HCT116 (cell line): ENCODE results near the gene GLMP. TPM values are rescaled to one million over a fixed set of nuclear protein-coding genes. Genes with fewer than 3 reads are reported as not detected.

Experiments used
- ATAC-seq: fragments of 200-7000 bp; cut with Tn5 transposase; 2 replicates; pipeline ENCODE4 v1.9.1; 2020; ENCODE audit warnings: mild to moderate bottlenecking, moderate library complexity
- BruUV-seq: library from RNA; stranded (reverse); fragments of 400-500 nt; replicated peaks from 2 replicates; lab custom pipeline; 2021; lab: Mats Ljungman, UMichigan
- CTCF ChIA-PET: fragments of 300-600 bp; sonication (Branson Sonifier 250); formaldehyde crosslinking; loops from one replicate; lab custom pipeline; 2021; ENCODE audit warnings: antibody characterized with exemption; lab: Charles Lee
- POLR2A ChIA-PET: fragments of 300-600, 350-600 bp; sonication (Branson Sonifier 250); formaldehyde crosslinking; loops from one replicate; lab custom pipeline; 2021; ENCODE audit warnings: antibody characterized with exemption; lab: Charles Lee
- RAD21 ChIA-PET, 2 experiments: fragments of 300-600 bp; sonication (Branson Sonifier 250); formaldehyde crosslinking; loops; one replicate each; lab custom pipeline; 2023; ENCODE audit warnings: low total read pairs in 2 of 2; ENCODE audit not compliant: uncharacterized antibody in 2 of 2, unreplicated experiment in 2 of 2, low non-redundant PET in 1 of 2; lab: Charles Lee
- DNase-seq: peaks from one replicate; pipeline ENCODE4 v3.0.0-alpha.2; 2010; ENCODE audit warnings: low read depth, low spot score
- H2AFZ ChIP-seq: fragments of 200-600 bp; shearing (Covaris generic), sonication (generic); 2 replicates; pipeline ENCODE4 v1.6.1; 2017; ENCODE audit warnings: low read depth, mixed run types, mixed read lengths, antibody characterized with exemption, low read length; ENCODE audit not compliant: poor library complexity, severe bottlenecking
- H3K27ac ChIP-seq: 2 replicates; pipeline ENCODE4 v1.5.1; 2012; ENCODE audit warnings: low read depth, low read length
- H3K27me3 ChIP-seq: fragments of 200-600 bp; sonication (generic); 2 replicates; pipeline ENCODE4 v1.6.1; 2016; ENCODE audit warnings: mixed run types, low read length, mixed read lengths; ENCODE audit not compliant: insufficient read depth
- H3K36me3 ChIP-seq, 2 experiments: fragments of 200-500 bp in 1 of 2; fragments of 200-600 bp in 1 of 2; sonication (Bioruptor generic) in 1 of 2; sonication (generic) in 1 of 2; 2 replicates each; pipeline versions ENCODE4 v1.5.1 to v1.6.1; 2014 to 2016; ENCODE audit warnings: low read length in 2 of 2, inconsistent platforms in 1 of 2, mixed read lengths in 1 of 2, mixed run types in 1 of 2; ENCODE audit not compliant: insufficient read depth in 2 of 2, control insufficient read depth in 1 of 2
- H3K4me1 ChIP-seq, 2 experiments: fragments of 200-600 bp in 1 of 2; sonication (generic) in 1 of 2; 2 replicates each; pipeline versions ENCODE4 v1.5.1 to v1.6.1; 2012 to 2017; ENCODE audit warnings: low read length in 2 of 2, inconsistent platforms in 1 of 2, mild to moderate bottlenecking in 1 of 2, mixed read lengths in 1 of 2, mixed run types in 1 of 2, moderate library complexity in 1 of 2; ENCODE audit not compliant: insufficient read depth in 2 of 2, control insufficient read depth in 1 of 2
- H3K4me2 ChIP-seq: fragments of 200-600 bp; sonication (generic); 2 replicates; pipeline ENCODE4 v1.6.1; 2017; ENCODE audit warnings: mixed run types, low read length, mixed read lengths
- H3K4me3 ChIP-seq, 2 experiments: fragments of 200-600 bp in 1 of 2; sonication (generic) in 1 of 2; replicated peaks in 1 of 2; 2 replicates each; pipeline ENCODE4 v1.5.1; 2011 to 2016; ENCODE audit warnings: low read length in 2 of 2, control low read depth in 1 of 2, low read depth in 1 of 2, mild to moderate bottlenecking in 1 of 2, mixed read lengths in 1 of 2, mixed run types in 1 of 2
- H3K79me2 ChIP-seq: fragments of 200-600 bp; sonication (generic); 2 replicates; pipeline ENCODE4 v1.6.1; 2017; ENCODE audit warnings: mild to moderate bottlenecking, mixed run types, low read length, moderate library complexity, mixed read lengths; ENCODE audit not compliant: insufficient read depth
- H3K9ac ChIP-seq: fragments of 200-600 bp; sonication (generic); 2 replicates; pipeline ENCODE4 v1.6.1; 2016; ENCODE audit warnings: low read length, mixed read lengths
- H3K9me2 ChIP-seq: fragments of 200-600 bp; sonication (generic), shearing (Covaris generic); 2 replicates; pipeline ENCODE4 v1.6.1; 2017; ENCODE audit warnings: mixed run types, mild to moderate bottlenecking, moderate library complexity; ENCODE audit not compliant: insufficient read depth
- H3K9me3 ChIP-seq, 2 experiments: fragments of 200-500 bp in 1 of 2; fragments of 200-600 bp in 1 of 2; sonication (Bioruptor generic) in 1 of 2; sonication (generic) in 1 of 2; 2 replicates each; pipeline ENCODE4 v1.6.1; 2014 to 2017; ENCODE audit warnings: low read length in 2 of 2, mixed read lengths in 2 of 2, inconsistent platforms in 1 of 2, low read depth in 1 of 2, mild to moderate bottlenecking in 1 of 2, mixed run types in 1 of 2, moderate library complexity in 1 of 2; ENCODE audit not compliant: control insufficient read depth in 1 of 2, insufficient read depth in 1 of 2
- H4K20me1 ChIP-seq: fragments of 200-600 bp; sonication (generic), shearing (Covaris generic); 2 replicates; pipeline ENCODE4 v1.6.1; 2017; ENCODE audit warnings: mixed run types, mild to moderate bottlenecking, moderate library complexity; ENCODE audit not compliant: insufficient read depth
- CBX3 ChIP-seq: IDR thresholded peaks from 2 replicates; pipeline ENCODE4 v1.6.1; 2012; ENCODE audit warnings: low read depth
- CEBPB ChIP-seq: IDR thresholded peaks from 2 replicates; pipeline ENCODE4 v1.6.1; 2012; ENCODE audit warnings: low read depth
- ELF1 ChIP-seq: IDR thresholded peaks from 2 replicates; pipeline ENCODE4 v1.6.1; 2012; ENCODE audit warnings: low read depth, borderline replicate concordance
- EZH2phosphoT487 ChIP-seq: fragments of 200-600 bp; IDR thresholded peaks from 2 replicates; pipeline ENCODE4 v1.6.1; 2018; ENCODE audit warnings: antibody characterized with exemption, borderline replicate concordance
- FOSL1 ChIP-seq: IDR thresholded peaks from 2 replicates; pipeline ENCODE4 v1.6.1; 2012; ENCODE audit warnings: low read depth
- MAX ChIP-seq: IDR thresholded peaks from 2 replicates; pipeline ENCODE4 v1.6.1; 2012
- POLR2A ChIP-seq: IDR thresholded peaks from 2 replicates; pipeline ENCODE4 v1.7.0; 2011; ENCODE audit warnings: borderline replicate concordance; ENCODE audit not compliant: insufficient read depth, insufficient read length; ENCODE audit errors: extremely low read depth
- POLR2AphosphoS5 ChIP-seq: IDR thresholded peaks from 2 replicates; pipeline ENCODE4 v1.6.1; 2011; ENCODE audit warnings: mild to moderate bottlenecking, low read depth, low read length, moderate library complexity
- RAD21 ChIP-seq: IDR thresholded peaks from 2 replicates; pipeline ENCODE4 v1.6.1; 2012; ENCODE audit warnings: low read depth, mild to moderate bottlenecking
- REST ChIP-seq: IDR thresholded peaks from 2 replicates; pipeline ENCODE4 v1.6.1; 2012; ENCODE audit warnings: low read depth
- SP1 ChIP-seq: IDR thresholded peaks from 2 replicates; pipeline ENCODE4 v1.6.1; 2012; ENCODE audit warnings: low read depth
- TCF7L2 ChIP-seq: IDR thresholded peaks from 2 replicates; pipeline ENCODE4 v1.7.0; 2011; ENCODE audit warnings: borderline replicate concordance, inconsistent platforms; ENCODE audit not compliant: insufficient read depth, insufficient read length; ENCODE audit errors: extremely low read depth
- YY1 ChIP-seq: IDR thresholded peaks from 2 replicates; pipeline ENCODE4 v1.6.1; 2011; ENCODE audit warnings: low read length, low read depth, moderate library complexity, mild to moderate bottlenecking; ENCODE audit not compliant: insufficient replicate concordance; ENCODE audit errors: extremely low read depth
- ZFX ChIP-seq: fragments of 450-650 bp; IDR thresholded peaks from 2 replicates; pipeline ENCODE4 v1.6.1; 2017
- intact Hi-C: fragments of 100-400 bp; cut with micrococcal nuclease; formaldehyde crosslinking; loops from 2 replicates; pipeline ENCODE4 v1.10.0; 2022
- total RNA-seq: library from RNA; stranded (reverse); gene quantifications from one replicate; pipeline ENCODE4 v1.2.1, GENCODE V29; 2021; ENCODE audit not compliant: unreplicated experiment

The GLMP gene
- total RNA-seq, 1 experiment from 2014 or later: 27.8 TPM

GRCh38 chr1:156253634-156254033, 41.8 kb downstream of the GLMP start:
- no peaks in the 10 kb centered on the region for H3K9me3 ChIP-seq
- POLR2A ChIA-PET: no interaction called here
- ATAC-seq (no peak), DNase-seq (no peak)
- no peak overlapping the region for H3K27ac ChIP-seq
- no TSS peak for BruUV-seq
- H2AFZ ChIP-seq: no peak overlapping the region
- no peaks in the 10 kb centered on the region for H3K79me2 ChIP-seq
- peaks cover 3% of the 10 kb centered on the region; the same call in 1 of the 2 replicates for H4K20me1 ChIP-seq
- H3K9ac ChIP-seq: no peak overlapping the region
- H3K36me3 ChIP-seq: peaks cover 62 to 68% of the 10 kb centered on the region in 2 experiments
- H3K4me2 ChIP-seq: no peak overlapping the region
- TF ChIP-seq CEBPB (no peak), TCF7L2 (no peak), EZH2phosphoT487 (no peak), MAX (no peak)
- RAD21 ChIA-PET: no interaction called here
- no peaks in the 10 kb centered on the region for H3K27me3 ChIP-seq
- no peak overlapping the region for H3K4me3 ChIP-seq
- CTCF ChIA-PET: no interaction called here
- no peaks in the 10 kb centered on the region for H3K9me2 ChIP-seq
- H3K4me1 ChIP-seq: no peaks in the 10 kb centered on the region
- intact Hi-C loops: no loop called here

GRCh38 chr1:156251527-156251926, 44.0 kb downstream of the GLMP start:
- H3K36me3 ChIP-seq: peaks cover 47 to 57% of the 10 kb centered on the region in 2 experiments
- peaks cover 8 to 18% of the 10 kb centered on the region in 2 experiments for H3K4me1 ChIP-seq
- ATAC-seq: no peak
- BruUV-seq: no TSS peak
- no peaks in the 10 kb centered on the region for H3K27me3 ChIP-seq
- H3K9ac ChIP-seq: no peak overlapping the region
- H3K9me3 ChIP-seq: no peaks in the 10 kb centered on the region
- no peak overlapping the region for H3K27ac ChIP-seq
- H3K4me2 ChIP-seq: no peak overlapping the region
- H3K4me3 ChIP-seq: no peak overlapping the region
- CTCF ChIA-PET: interaction anchor here (1.0 kb wide), 1 partner anchor 8 kb away, joined by 3 read pairs; no protein-coding TSS in a partner anchor
- POLR2A ChIA-PET: no interaction called here
- TF ChIP-seq FOSL1 (no peak), YY1 (no peak), SP1 (no peak), EZH2phosphoT487 (no peak), RAD21 (no peak), TCF7L2 (no peak), POLR2AphosphoS5 (no peak), REST (no peak), CEBPB (no peak), CBX3 (no peak), ELF1 (no peak), POLR2A (no peak), ZFX (no peak), MAX (no peak)
- no peak for DNase-seq
- no peak overlapping the region for H2AFZ ChIP-seq
- H3K79me2 ChIP-seq: no peaks in the 10 kb centered on the region
- H3K9me2 ChIP-seq: no peaks in the 10 kb centered on the region
- H4K20me1 ChIP-seq: peaks cover 3% of the 10 kb centered on the region; the same call in 1 of the 2 replicates
- RAD21 ChIA-PET: no interaction called here
- intact Hi-C loops: no loop called here
